Sigmoid colon (tissue), 7 donors: Measurements from ENCODE around the gene RABEP2. TPM values are rescaled to one million over a fixed set of nuclear protein-coding genes. Genes with fewer than 3 reads are reported as not detected.

Experiments
- DNase-seq: peaks from one replicate; pipeline ENCODE4 v3.0.0-alpha.2; 2019
- H3K27ac ChIP-seq, 4 donors: fragments of 200-600 bp; sonication (generic); one replicate each; pipeline ENCODE4 v1.5.1; 2016 to 2019; ENCODE audit warnings: mild to moderate bottlenecking in 1 of 4
- H3K27me3 ChIP-seq, 3 donors: fragments of 200-600 bp; sonication (generic); one replicate each; pipeline ENCODE4 v1.5.1; 2019; ENCODE audit warnings: mild to moderate bottlenecking in 1 of 3
- H3K36me3 ChIP-seq, 4 donors: fragments of 200-600 bp; sonication (generic); one replicate each; pipeline ENCODE4 v1.5.1; 2016 to 2019
- H3K4me1 ChIP-seq, 4 donors: fragments of 200-600 bp; sonication (generic); one replicate each; pipeline ENCODE4 v1.5.1; 2017 to 2019
- H3K4me3 ChIP-seq, 4 donors: fragments of 200-600 bp; sonication (generic); one replicate each; pipeline ENCODE4 v1.5.1; 2017 to 2019; ENCODE audit warnings: mild to moderate bottlenecking in 2 of 4, moderate library complexity in 1 of 4
- H3K9me3 ChIP-seq, 4 donors: fragments of 200-600 bp in 3 of 4; sonication (generic) in 3 of 4; one replicate each; pipeline versions ENCODE4 v1.5.1 to v1.6.1; 2013 to 2019
- CTCF ChIP-seq, 4 experiments: fragments of 450-650 bp in 3 of 4; fragments of 200-600 bp in 1 of 4; IDR thresholded peaks; one replicate each; pipeline ENCODE4 v1.5.1; 2016 to 2019; ENCODE audit warnings: antibody characterized with exemption in 4 of 4, mild to moderate bottlenecking in 3 of 4, moderate library complexity in 2 of 4
- EP300 ChIP-seq, 4 donors: sonication (generic); formaldehyde crosslinking; IDR thresholded peaks; one replicate each; pipeline ENCODE4 v1.6.1; 2017; ENCODE audit warnings: antibody characterized with exemption in 4 of 4
- POLR2A ChIP-seq, 2 donors: fragments of 450-650 bp; IDR thresholded peaks; one replicate each; pipeline ENCODE4 v1.6.1; 2016; ENCODE audit warnings: antibody characterized with exemption in 2 of 2, mild to moderate bottlenecking in 2 of 2, moderate library complexity in 2 of 2
- POLR2AphosphoS5 ChIP-seq, 4 donors: sonication (generic); formaldehyde crosslinking; IDR thresholded peaks; one replicate each; pipeline ENCODE4 v1.6.1; 2017; ENCODE audit warnings: antibody characterized with exemption in 4 of 4
- WGBS, 2 donors: extraction: QIAGEN DNeasy Blood & Tissue Kit; methylation state at CpG; one replicate each; pipeline ENCODE4 v1.1.7; 2013; 5-methylcytosine and 5-hydroxymethylcytosine counted together
- intact Hi-C: fragments of 100-400 bp; cut with DNase I; formaldehyde crosslinking; loops from one replicate; pipeline ENCODE4 v1.15.1; 2023
- polyA plus RNA-seq, 3 donors: library from polyadenylated mRNA; stranded (reverse); fragments of 200-250 nt; gene quantifications; one replicate each; pipeline ENCODE4 v1.2.3, GENCODE V29; 2013
- total RNA-seq, 4 donors: library from RNA; depleted of rRNA; stranded (reverse); fragments of >200 nt; gene quantifications; one replicate each; pipeline ENCODE4 v1.1.0, GENCODE V29; 2016
- donor health status: healthy with polysubstance abuse.
- donor health status: Bipolar disorder and iron deficiency.
- donor health status: healthy.

Gene RABEP2
- total and polyA plus RNA-seq, 7 donors: 9.9 to 48.7 (median 30.0) TPM

- Histone ChIP-seq H3K4me1 (peaks cover 0 to 16% (median 14%) of the 10 kb centered on the region in 4 donors), H3K36me3 (peaks cover under 1 to 25% (median 11%) of the 10 kb centered on the region in 4 donors), H3K27me3 (peaks cover 0 to 18% (median 3%) of the 10 kb centered on the region in 3 donors), H3K9me3 (no peaks in the 10 kb centered on the region), H3K4me3 (no peak overlapping the region), H3K27ac (no peak overlapping the region)
- intact Hi-C loops: no loop called here
- no peak for DNase-seq
- TF ChIP-seq EP300 (IDR thresholded peaks at IDR 0.05): no peak
- TF ChIP-seq POLR2AphosphoS5 (IDR thresholded peaks at IDR 0.05): no peak
- no peak for TF ChIP-seq POLR2A (IDR thresholded peaks at IDR 0.05)
- TF ChIP-seq CTCF (IDR thresholded peaks at IDR 0.05): no peak
- 55 to 67% methylated on average over 12 of the region's 12 CpGs for WGBS, 2 donors
Measured at GRCh38 chr16:28876973-28877654, 47.9 kb downstream of the RABEP2 start.

- no peak overlapping the region for H3K4me3 ChIP-seq
- H3K27me3 ChIP-seq: peaks cover 0 to 9% (median 0%) of the 10 kb centered on the region in 3 donors
- 78 to 81% methylated on average over 17 of the region's 17 CpGs for WGBS, 2 donors
- no peaks in the 10 kb centered on the region for H3K9me3 ChIP-seq
- DNase-seq: no peak
- H3K27ac ChIP-seq: no peak overlapping the region
- H3K4me1 ChIP-seq: peaks cover 0 to 16% (median 14%) of the 10 kb centered on the region in 4 donors
- H3K36me3 ChIP-seq: peaks cover 8 to 35% (median 20%) of the 10 kb centered on the region in 4 donors
- TF ChIP-seq POLR2A (IDR thresholded peaks at IDR 0.05) (no peak), CTCF (IDR thresholded peaks at IDR 0.05) (no peak), POLR2AphosphoS5 (IDR thresholded peaks at IDR 0.05) (no peak), EP300 (IDR thresholded peaks at IDR 0.05) (no peak)
- intact Hi-C loops: no loop called here
Measured at GRCh38 chr16:28876019-28876659, 48.9 kb downstream of the RABEP2 start.

- H3K36me3 ChIP-seq: peaks cover 16 to 43% (median 26%) of the 10 kb centered on the region in 4 donors
- no peak overlapping the region for H3K4me3 ChIP-seq
- H3K27ac ChIP-seq: no peak overlapping the region
- H3K27me3 ChIP-seq: peaks cover 0 to 2% (median 0%) of the 10 kb centered on the region in 3 donors
- intact Hi-C loops: no loop called here
- DNase-seq: no peak
- H3K9me3 ChIP-seq: no peaks in the 10 kb centered on the region
- H3K4me1 ChIP-seq: peaks cover 0 to 14% (median 12%) of the 10 kb centered on the region in 4 donors
- TF ChIP-seq CTCF (IDR thresholded peaks at IDR 0.05) (no peak), POLR2A (IDR thresholded peaks at IDR 0.05) (no peak), POLR2AphosphoS5 (IDR thresholded peaks at IDR 0.05) (no peak), EP300 (IDR thresholded peaks at IDR 0.05) (no peak)
- whole genome bisulfite sequencing, 2 donors: 69 to 70% methylated on average over 13 of the region's 13 CpGs
Measured at GRCh38 chr16:28875134-28876018, 49.7 kb downstream of the RABEP2 start.

GRCh38 chr16:28874406-28874805 is 50.6 kb downstream of the RABEP2 start:
- peaks cover 0 to 6% (median 5%) of the 10 kb centered on the region in 4 donors for H3K4me1 ChIP-seq
- no peak overlapping the region for H3K27ac ChIP-seq
- DNase-seq: no peak
- intact Hi-C loops: no loop called here
- no peaks in the 10 kb centered on the region for H3K27me3 ChIP-seq
- 93 to 96% methylated on average over 6 of the region's 6 CpGs for WGBS, 2 donors
- H3K4me3 ChIP-seq: no peak overlapping the region
- TF ChIP-seq EP300 (IDR thresholded peaks at IDR 0.05) (no peak), CTCF (IDR thresholded peaks at IDR 0.05) (no peak), POLR2A (IDR thresholded peaks at IDR 0.05) (no peak), POLR2AphosphoS5 (IDR thresholded peaks at IDR 0.05) (no peak)
- no peaks in the 10 kb centered on the region for H3K9me3 ChIP-seq
- H3K36me3 ChIP-seq: peaks cover 25 to 53% (median 36%) of the 10 kb centered on the region in 4 donors
